ENCODE results near the gene IRAK2. TPM values are rescaled to one million over a fixed set of nuclear protein-coding genes. Genes with fewer than 3 reads are reported as not detected.
"Not testable (repeated sequence)": the region's sequence is repeated elsewhere in the genome, so short reads cannot be mapped to it uniquely, and the experiment has no call there.

IRAK2 gene
- total RNA-seq, 2 experiments from 2014 or later: 1.4 TPM

DNA sequence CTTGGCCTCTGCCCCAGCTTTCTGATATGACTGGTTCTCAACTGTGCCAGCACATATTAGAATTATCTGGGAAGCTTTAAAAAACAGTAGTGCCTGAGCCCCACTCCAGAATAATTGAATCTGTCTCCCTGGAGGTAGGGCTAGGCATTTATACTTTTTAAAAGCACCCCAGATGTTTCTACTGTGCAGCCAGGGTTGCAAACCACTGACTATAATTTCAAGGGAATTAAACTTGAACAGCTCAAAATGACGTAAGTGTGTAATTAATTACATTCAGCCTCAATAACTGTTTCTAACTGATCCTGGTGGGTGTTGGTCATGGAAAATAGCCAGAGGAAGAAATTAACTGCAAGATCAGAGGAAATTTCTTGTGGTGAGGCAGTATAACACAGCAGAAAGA, 4.4 kb upstream of the IRAK2 start:
- no peaks in the 10 kb centered on the region for H3K9me3 ChIP-seq (ENCODE audit: low read length)
- H3K4me3 ChIP-seq (ENCODE audit: low read depth, low read length, poor library complexity, severe bottlenecking): no peak overlapping the region
- no peaks in the 10 kb centered on the region for H3K79me2 ChIP-seq (ENCODE audit: insufficient read depth, low read depth, low read length)
- no peak overlapping the region; the same call in 1 of the 2 replicates for H2AFZ ChIP-seq (ENCODE audit: low read length)
- H4K20me1 ChIP-seq (ENCODE audit: insufficient read depth, low read length): no peaks in the 10 kb centered on the region
- no peak overlapping the region for H3K4me2 ChIP-seq (ENCODE audit: low read length)
- no TSS peak for BruUV-seq (replicated peaks)
- H3K9me2 ChIP-seq (ENCODE audit: insufficient read depth, low read length): no peaks in the 10 kb centered on the region
- H3K27ac ChIP-seq (ENCODE audit: low read depth, low read length, poor library complexity, severe bottlenecking): no peak overlapping the region
- POLR2A ChIA-PET: interaction anchor here (0.6 to 1.0 kb wide), 4 partner anchors 16 to 1469 kb away, joined by 3 to 6 read pairs (median 4); no protein-coding TSS in a partner anchor
- intact Hi-C loops (cut with micrococcal nuclease; ENCODE audit: unreplicated experiment): no loop called here
- H3K36me3 ChIP-seq (ENCODE audit: insufficient read depth, low read length): peaks cover 2% of the 10 kb centered on the region; the same call in 1 of the 2 replicates
- no peak for TF ChIP-seq EZH2phosphoT487 (IDR thresholded peaks at IDR 0.05; ENCODE audit: borderline replicate concordance, low read depth, low read length)
- TF ChIP-seq, protein P1, sequence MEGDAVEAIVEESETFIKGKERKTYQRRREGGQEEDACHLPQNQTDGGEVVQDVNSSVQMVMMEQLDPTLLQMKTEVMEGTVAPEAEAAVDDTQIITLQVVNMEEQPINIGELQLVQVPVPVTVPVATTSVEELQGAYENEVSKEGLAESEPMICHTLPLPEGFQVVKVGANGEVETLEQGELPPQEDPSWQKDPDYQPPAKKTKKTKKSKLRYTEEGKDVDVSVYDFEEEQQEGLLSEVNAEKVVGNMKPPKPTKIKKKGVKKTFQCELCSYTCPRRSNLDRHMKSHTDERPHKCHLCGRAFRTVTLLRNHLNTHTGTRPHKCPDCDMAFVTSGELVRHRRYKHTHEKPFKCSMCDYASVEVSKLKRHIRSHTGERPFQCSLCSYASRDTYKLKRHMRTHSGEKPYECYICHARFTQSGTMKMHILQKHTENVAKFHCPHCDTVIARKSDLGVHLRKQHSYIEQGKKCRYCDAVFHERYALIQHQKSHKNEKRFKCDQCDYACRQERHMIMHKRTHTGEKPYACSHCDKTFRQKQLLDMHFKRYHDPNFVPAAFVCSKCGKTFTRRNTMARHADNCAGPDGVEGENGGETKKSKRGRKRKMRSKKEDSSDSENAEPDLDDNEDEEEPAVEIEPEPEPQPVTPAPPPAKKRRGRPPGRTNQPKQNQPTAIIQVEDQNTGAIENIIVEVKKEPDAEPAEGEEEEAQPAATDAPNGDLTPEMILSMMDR (conservative IDR thresholded peaks at IDR 0.05; ENCODE audit: low read length): no peak
- peaks cover 5% of the 10 kb centered on the region for H3K4me1 ChIP-seq (ENCODE audit: insufficient read depth, low read length, poor library complexity, severe bottlenecking)
- no peak for DNase-seq (ENCODE audit: low spot score)
- CTCF ChIA-PET (ENCODE audit: unreplicated experiment): no interaction called here

DNA sequence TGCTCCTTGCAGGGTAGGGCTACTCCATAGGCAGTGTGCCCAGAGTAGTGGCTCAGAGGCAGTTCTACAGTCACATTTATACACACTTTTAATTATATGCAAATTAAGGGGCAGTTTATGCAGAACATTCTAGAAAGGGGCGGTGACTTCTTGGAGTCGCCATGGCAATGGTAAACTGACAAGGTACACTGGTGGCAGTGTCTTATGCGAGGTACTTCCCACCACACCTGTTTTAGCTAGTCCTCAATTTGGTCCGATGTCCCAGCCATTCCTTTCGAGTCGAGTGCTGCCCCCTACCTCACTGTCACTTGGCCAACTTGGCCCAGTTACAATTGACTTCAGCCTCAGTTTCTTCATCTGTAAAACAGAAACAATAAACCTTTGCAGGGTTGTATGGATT, 3.8 kb upstream of the IRAK2 start:
- Histone ChIP-seq H3K27ac (ENCODE audit: low read depth, low read length, poor library complexity, severe bottlenecking) (no peak overlapping the region), H3K4me3 (ENCODE audit: low read depth, low read length, poor library complexity, severe bottlenecking) (no peak overlapping the region), H3K4me2 (ENCODE audit: low read length) (no peak overlapping the region), H3K79me2 (ENCODE audit: insufficient read depth, low read depth, low read length) (no peaks in the 10 kb centered on the region), H3K9me3 (ENCODE audit: low read length) (no peaks in the 10 kb centered on the region), H3K9me2 (ENCODE audit: insufficient read depth, low read length) (no peaks in the 10 kb centered on the region), H2AFZ (ENCODE audit: low read length) (no peak overlapping the region), H3K36me3 (ENCODE audit: insufficient read depth, low read length) (no peaks in the 10 kb centered on the region), H3K4me1 (ENCODE audit: insufficient read depth, low read length, poor library complexity, severe bottlenecking) (peaks cover 5% of the 10 kb centered on the region), H4K20me1 (ENCODE audit: insufficient read depth, low read length) (no peaks in the 10 kb centered on the region)
- no peak for TF ChIP-seq EZH2phosphoT487 (IDR thresholded peaks at IDR 0.05; ENCODE audit: borderline replicate concordance, low read depth, low read length)
- TF ChIP-seq, protein P1 (conservative IDR thresholded peaks at IDR 0.05; ENCODE audit: low read length): peak; percentile 40; the same call in 1 of the 2 replicates
- no TSS peak for BruUV-seq (replicated peaks)
- intact Hi-C loops (cut with micrococcal nuclease; ENCODE audit: unreplicated experiment): no loop called here
- ChIA-PET CTCF (ENCODE audit: unreplicated experiment) (interaction anchor here (0.6 kb wide), 1 partner anchor 434 kb away, joined by 6 read pairs; no protein-coding TSS in a partner anchor), POLR2A (interaction anchor here (0.6 to 1.0 kb wide), 2 partner anchors 45 to 85 kb away, joined by 3 to 4 read pairs; no protein-coding TSS in a partner anchor)
- no peak for DNase-seq (ENCODE audit: low spot score)

DNA sequence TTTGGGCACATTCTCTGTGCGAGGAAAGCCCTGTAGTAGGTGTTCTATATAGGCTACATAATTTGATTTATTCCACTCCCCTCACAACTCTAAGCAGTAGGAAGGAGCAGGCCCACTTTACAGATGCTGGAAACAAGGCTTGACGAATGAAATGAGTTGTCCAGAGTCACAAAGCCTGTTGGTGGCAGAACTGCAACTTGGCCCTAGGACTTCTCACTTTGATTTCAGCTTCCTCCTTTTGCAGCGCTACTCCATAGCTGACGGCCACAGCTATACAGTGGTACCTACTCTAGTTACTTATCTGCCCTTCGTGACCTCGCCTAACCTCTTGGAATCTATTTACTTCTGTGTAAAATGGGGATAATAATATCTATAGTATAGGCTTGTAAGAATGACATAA, 2.5 kb upstream of the IRAK2 start:
- no peaks in the 10 kb centered on the region for H3K9me2 ChIP-seq (ENCODE audit: insufficient read depth, low read length)
- no peaks in the 10 kb centered on the region for H4K20me1 ChIP-seq (ENCODE audit: insufficient read depth, low read length)
- H3K79me2 ChIP-seq (ENCODE audit: insufficient read depth, low read depth, low read length): no peaks in the 10 kb centered on the region
- ChIA-PET POLR2A (interaction anchor here (0.9 to 1.4 kb wide), 2 partner anchors 9 kb away, joined by 3 to 4 read pairs; no protein-coding TSS in a partner anchor), CTCF (ENCODE audit: unreplicated experiment) (no interaction called here)
- no TSS peak for BruUV-seq (replicated peaks)
- no peaks in the 10 kb centered on the region for H3K9me3 ChIP-seq (ENCODE audit: low read length)
- H3K4me1 ChIP-seq (ENCODE audit: insufficient read depth, low read length, poor library complexity, severe bottlenecking): peaks cover 5% of the 10 kb centered on the region
- no peaks in the 10 kb centered on the region for H3K36me3 ChIP-seq (ENCODE audit: insufficient read depth, low read length)
- H3K27ac ChIP-seq (ENCODE audit: low read depth, low read length, poor library complexity, severe bottlenecking): no peak overlapping the region
- no peak overlapping the region for H3K4me2 ChIP-seq (ENCODE audit: low read length)
- H2AFZ ChIP-seq (ENCODE audit: low read length): no peak overlapping the region; the same call in 1 of the 2 replicates
- no peak for TF ChIP-seq EZH2phosphoT487 (IDR thresholded peaks at IDR 0.05; ENCODE audit: borderline replicate concordance, low read depth, low read length)
- TF ChIP-seq, protein P1 (conservative IDR thresholded peaks at IDR 0.05; ENCODE audit: low read length): 0 out of 2 replicates have a peak, but pooled peaks have one; percentile 25
- no peak overlapping the region for H3K4me3 ChIP-seq (ENCODE audit: low read depth, low read length, poor library complexity, severe bottlenecking)
- DNase-seq (ENCODE audit: low spot score): peak; percentile 45
- intact Hi-C loops (cut with micrococcal nuclease; ENCODE audit: unreplicated experiment): no loop called here

DNA sequence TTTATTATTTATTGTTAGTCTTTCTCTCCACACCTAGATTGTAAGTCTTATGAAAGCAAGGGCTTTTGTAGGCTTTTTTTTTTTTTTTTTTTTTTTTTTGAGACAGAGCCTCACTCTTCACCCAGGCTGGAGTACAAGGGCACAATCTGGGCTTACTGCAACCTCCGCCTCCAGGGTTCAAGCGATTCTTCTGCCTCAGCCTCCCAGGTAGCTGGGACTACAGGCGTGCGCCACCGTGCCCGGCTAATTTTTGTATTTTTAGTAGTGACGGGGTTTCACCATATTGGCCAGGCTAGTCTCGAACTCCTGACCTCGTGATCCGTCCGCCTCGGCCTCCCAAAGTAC, 546 bp upstream of the IRAK2 start:
- intact Hi-C loops (cut with micrococcal nuclease; ENCODE audit: unreplicated experiment): loop anchor here (1.0 kb wide), 1 partner anchor 61 kb away; no protein-coding TSS in a partner anchor
- H3K79me2 ChIP-seq (ENCODE audit: insufficient read depth, low read depth, low read length); H3K27ac ChIP-seq (ENCODE audit: low read depth, low read length, poor library complexity, severe bottlenecking); DNase-seq (ENCODE audit: low spot score); H4K20me1 ChIP-seq (ENCODE audit: insufficient read depth, low read length); CTCF ChIA-PET (ENCODE audit: unreplicated experiment); H2AFZ ChIP-seq (ENCODE audit: low read length); H3K9me2 ChIP-seq (ENCODE audit: insufficient read depth, low read length); H3K9me3 ChIP-seq (ENCODE audit: low read length); BruUV-seq (replicated peaks); H3K36me3 ChIP-seq (ENCODE audit: insufficient read depth, low read length): not testable (repeated sequence)
- Histone ChIP-seq H3K4me2 (ENCODE audit: low read length) (peak overlapping the region; percentile 73), H3K4me3 (ENCODE audit: low read depth, low read length, poor library complexity, severe bottlenecking) (peak overlapping the region; percentile 70), H3K4me1 (ENCODE audit: insufficient read depth, low read length, poor library complexity, severe bottlenecking) (peaks cover 13% of the 10 kb centered on the region)
- POLR2A ChIA-PET: interaction anchor here (0.7 kb wide), 1 partner anchor 372 kb away, joined by 3 read pairs; the partner anchor contains the start of gene TADA3

Measured in OCI-LY7 (cell line).